A549 (cell line): ENCODE data around the gene FBXO3. TPM values are rescaled to one million over a fixed set of nuclear protein-coding genes. Genes with fewer than 3 reads are reported as not detected.
"Not testable (repeated sequence)": the region's sequence is repeated elsewhere in the genome, so short reads cannot be mapped to it uniquely, and the experiment has no call there.

Experiments used
- ATAC-seq, 2 experiments: fragments of 200-7000 bp in 1 of 2; fragments of >200 bp in 1 of 2; cut with Nextera tagmentation in 1 of 2; cut with Tn5 transposase in 1 of 2; 3 replicates each; pipeline versions ENCODE4 v1.8.0 to v1.9.1; 2018 to 2020; ENCODE audit warnings: mild to moderate bottlenecking in 1 of 2, moderate library complexity in 1 of 2
- CTCF ChIA-PET: fragments of 300-600 bp; sonication (Branson Sonifier 250); formaldehyde crosslinking; extraction: SDS; loops from one replicate; lab custom pipeline; 2021; ENCODE audit warnings: antibody characterized with exemption, inconsistent platforms; lab: Yijun Ruan, JAX
- POLR2A ChIA-PET: fragments of 350-600 bp; formaldehyde crosslinking; extraction: SDS; loops from one replicate; lab custom pipeline; 2021; ENCODE audit warnings: antibody characterized with exemption, inconsistent platforms; lab: Yijun Ruan, JAX
- DNase-seq, 2 experiments: peaks; one replicate each; pipeline versions ENCODE4 v3.0.0 to v3.0.0-alpha.2; 2011 to 2016; ENCODE audit warnings: low read depth in 1 of 2, low spot score in 1 of 2
- FAIRE-seq: peaks from 2 replicates; lab custom pipeline; 2011; peaks lifted over from hg19 to GRCh38; lab: Jason Lieb, UNC
- H3K27ac ChIP-seq, 2 experiments: fragments of >200 bp; sonication (Bioruptor Twin); formaldehyde crosslinking; 3 replicates each; pipeline ENCODE4 v1.5.1; 2016 to 2017
- H3K4me1 ChIP-seq: fragments of >200 bp; sonication (Bioruptor Twin); formaldehyde crosslinking; 3 replicates; pipeline ENCODE4 v1.6.1; 2016
- H3K4me2 ChIP-seq: fragments of >200 bp; sonication (Bioruptor Twin); formaldehyde crosslinking; 3 replicates; pipeline ENCODE4 v1.6.1; 2016
- H3K4me3 ChIP-seq: fragments of >200 bp; sonication (Bioruptor Twin); formaldehyde crosslinking; 3 replicates; pipeline ENCODE4 v1.5.1; 2016
- H3K9me3 ChIP-seq: fragments of >200 bp; sonication (Bioruptor Twin); formaldehyde crosslinking; 3 replicates; pipeline ENCODE4 v1.6.1; 2016
- CEBPB ChIP-seq, 2 experiments: fragments of >200 bp in 1 of 2; sonication (Bioruptor Twin) in 1 of 2; formaldehyde crosslinking in 1 of 2; IDR thresholded peaks; 2 replicates each; pipeline ENCODE4 v1.6.1; 2012 to 2016
- CHD2 ChIP-seq: fragments of 150-350 bp; IDR thresholded peaks from 2 replicates; pipeline ENCODE4 v1.6.1; 2014; ENCODE audit warnings: low read length; ENCODE audit not compliant: partially characterized antibody
- CHD4 ChIP-seq: fragments of 200-600 bp; sonication (generic); IDR thresholded peaks from 2 replicates; pipeline ENCODE4 v1.6.1; 2016; ENCODE audit warnings: antibody characterized with exemption, mild to moderate bottlenecking, borderline replicate concordance
- EHMT2 ChIP-seq: fragments of 200-600 bp; sonication (generic); IDR thresholded peaks from 2 replicates; pipeline ENCODE4 v1.6.1; 2016; ENCODE audit warnings: antibody characterized with exemption, low read depth, mild to moderate bottlenecking, moderate library complexity
- EP300 ChIP-seq, 2 experiments: fragments of >200 bp; sonication (Bioruptor Twin); formaldehyde crosslinking; IDR thresholded peaks; 2 replicates in 1 of 2; 3 replicates in 1 of 2; pipeline ENCODE4 v1.6.1; 2016 to 2017
- FOSB ChIP-seq: fragments of 250-450 bp; sonication (Bioruptor Pico); IDR thresholded peaks from 2 replicates; pipeline ENCODE4 v1.5.0; 2020; ENCODE audit warnings: mild to moderate bottlenecking, moderate library complexity
- HDAC2 ChIP-seq: fragments of 200-600 bp; sonication (generic); IDR thresholded peaks from 2 replicates; pipeline ENCODE4 v1.6.1; 2016
- JUN ChIP-seq, 2 experiments: fragments of >200 bp; sonication (Bioruptor Twin); formaldehyde crosslinking; IDR thresholded peaks; 2 replicates in 1 of 2; 3 replicates in 1 of 2; pipeline ENCODE4 v1.6.1; 2016 to 2017
- JUNB ChIP-seq: fragments of >200 bp; sonication (Bioruptor Twin); formaldehyde crosslinking; IDR thresholded peaks from 2 replicates; pipeline ENCODE4 v1.6.1; 2016
- KDM5A ChIP-seq: fragments of 200-600 bp; sonication (generic); IDR thresholded peaks from 2 replicates; pipeline ENCODE4 v1.6.1; 2016; ENCODE audit warnings: antibody characterized with exemption, mild to moderate bottlenecking
- PHF8 ChIP-seq: fragments of 200-600 bp; sonication (generic); IDR thresholded peaks from 2 replicates; pipeline ENCODE4 v1.6.1; 2016; ENCODE audit warnings: low read depth, mild to moderate bottlenecking, antibody characterized with exemption, moderate library complexity, borderline replicate concordance
- POLR2A ChIP-seq: IDR thresholded peaks from 2 replicates; pipeline ENCODE4 v1.6.1; 2012; ENCODE audit warnings: mild to moderate bottlenecking, low read length
- POLR2AphosphoS2 ChIP-seq: conservative IDR thresholded peaks from 2 replicates; pipeline ENCODE4 v1.6.1; 2012; ENCODE audit warnings: low read length, improper control_type of control experiment, inconsistent platforms
- RARB ChIP-seq: fragments of 250-450 bp; sonication (Bioruptor Pico); IDR thresholded peaks from 2 replicates; pipeline ENCODE4 v1.8.0; 2021; ENCODE audit warnings: mild to moderate bottlenecking, moderate library complexity
- REST ChIP-seq: fragments of 200-600 bp; sonication (generic); IDR thresholded peaks from 2 replicates; pipeline ENCODE4 v1.6.1; 2016; ENCODE audit warnings: antibody characterized with exemption, mild to moderate bottlenecking, moderate library complexity
- SREBF2 ChIP-seq: fragments of 450-650 bp; IDR thresholded peaks from 2 replicates; pipeline ENCODE4 v1.6.1; 2014; ENCODE audit warnings: mild to moderate bottlenecking, moderate library complexity
- TFCP2L1 ChIP-seq: fragments of 250-450 bp; sonication (Bioruptor Pico); IDR thresholded peaks from 2 replicates; pipeline ENCODE4 v1.5.0; 2021; ENCODE audit warnings: mild to moderate bottlenecking
- USF2 ChIP-seq: fragments of 450-650 bp; IDR thresholded peaks from 2 replicates; pipeline ENCODE4 v1.6.1; 2014; ENCODE audit warnings: antibody characterized with exemption
- ZFP36 ChIP-seq: fragments of 450-650 bp; IDR thresholded peaks from 2 replicates; pipeline ENCODE4 v1.6.1; 2014; ENCODE audit warnings: borderline replicate concordance; ENCODE audit not compliant: partially characterized antibody
- ZSCAN20 ChIP-seq: fragments of 250-450 bp; sonication (Bioruptor Pico); IDR thresholded peaks from 2 replicates; pipeline ENCODE4 v1.8.0; 2022; ENCODE audit warnings: mild to moderate bottlenecking, moderate library complexity
- WGBS: methylation state at CpG from one replicate; pipeline ENCODE4 v1.1.6; 2017; ENCODE audit errors: missing lambda C conversion rate; 5-methylcytosine and 5-hydroxymethylcytosine counted together
- polyA minus RNA-seq: library from RNA; depleted of rRNA, polyadenylated mRNA; stranded (reverse); fragments of >200 nt; gene quantifications from 2 replicates; pipeline ENCODE4 v1.2.3, GENCODE V29; 2011; rRNA and poly(A)+ RNA removed
- polyA plus RNA-seq, 4 experiments: library from polyadenylated mRNA; depleted of rRNA in 3 of 4; stranded (reverse); fragments of >200 nt; fragmentation: RNase III in 1 of 4; extraction: RNeasy Plus Mini Kit Qiagen cat#74134 plus additional on column Dnase treatment in 1 of 4; gene quantifications; 2 replicates in 3 of 4; 3 replicates in 1 of 4; pipeline ENCODE4 v1.2.3, GENCODE V29; 2011 to 2017

The FBXO3 gene
- polyA plus RNA-seq (2011; rRNA removed) (38.1 and 42.6 TPM in 2 replicates), polyA plus RNA-seq (2017; fragmentation: RNase III; extraction: RNeasy Plus Mini Kit Qiagen cat#74134 plus additional on column Dnase treatment) (21.1 to 23.0 TPM (median 22.5 TPM) in 3 replicates), polyA minus RNA-seq (22.0 and 22.9 TPM in 2 replicates)
- polyA plus RNA-seq (2012; cell fraction: cytosol; rRNA removed), result 11.2 and 14.2 TPM in 2 replicates
- polyA plus RNA-seq (2012; cell fraction: nucleus; rRNA removed), result 6.9 and 10.0 TPM in 2 replicates

- WGBS, result 1% methylated on average over 15 of the region's 64 CpGs
- ATAC-seq, result peak; percentile 88 to 90
- Histone ChIP-seq H3K4me1 (peaks cover 33% of the 10 kb centered on the region), H3K4me3 (peak within 1 kb of the TSS; percentile 90), H3K4me2 (peak within 1 kb of the TSS; percentile 91), H3K27ac (peak within 1 kb of the TSS; percentile 83 to 90), H3K9me3 (no peaks in the 10 kb centered on the region)
- CTCF ChIA-PET, result interaction anchor here (0.8 to 4.4 kb wide), 4 partner anchors 31 to 231 kb away, joined by 3 to 19 read pairs (median 5); no protein-coding TSS in a partner anchor
- peak; percentile 79 to 88 for DNase-seq
- no peak for FAIRE-seq
- POLR2A ChIA-PET, result interaction anchor here (0.5 to 0.6 kb wide), 3 partner anchors 13 to 29 kb away, joined by 3 read pairs; no protein-coding TSS in a partner anchor
- TF ChIP-seq RARB (CRISPR knock-in tag), result no peak
- no peak for TF ChIP-seq CHD4
- TF ChIP-seq KDM5A, result peak; percentile 73
- no peak for TF ChIP-seq CHD2
- TF ChIP-seq TFCP2L1 (CRISPR knock-in tag), result no peak
- no peak for TF ChIP-seq FOSB (CRISPR knock-in tag)
- no peak for TF ChIP-seq HDAC2
- no peak for TF ChIP-seq EP300 (IDR thresholded peaks at IDR 0.05)
- peak in 1 of 2 experiments; percentile 50; a peak in 1 of 5 replicates for TF ChIP-seq JUN (IDR thresholded peaks at IDR 0.05)
- TF ChIP-seq USF2, result no peak
- no peak for TF ChIP-seq JUNB
- peak; percentile 68 for TF ChIP-seq PHF8
- TF ChIP-seq REST, result no peak
- TF ChIP-seq SREBF2, result no peak
- no peak for TF ChIP-seq EHMT2
- TF ChIP-seq CEBPB (IDR thresholded peaks at IDR 0.05), result peak in 1 of 2 experiments; percentile 27; a peak in 2 of 4 replicates
- no peak for TF ChIP-seq POLR2AphosphoS2
- no peak for TF ChIP-seq ZSCAN20
- peak; percentile 80 for TF ChIP-seq POLR2A
- no peak for TF ChIP-seq ZFP36
These were observed at the start of gene FBXO3 for GRCh38 chr11:33773987-33774735. FBXO3 (minus strand) TSS chr11:33774520; CDS start chr11:33774497, 23 bp downstream.

- H3K27ac ChIP-seq, DNase-seq, FAIRE-seq, H3K4me1 ChIP-seq, H3K4me3 ChIP-seq, H3K9me3 ChIP-seq, POLR2A ChIA-PET, ATAC-seq, H3K4me2 ChIP-seq: not testable (repeated sequence)
- WGBS, result 26% methylated on average over 3 of the region's 3 CpGs
- CTCF ChIA-PET, result interaction anchor here (1.2 to 2.8 kb wide), 3 partner anchors 12 to 148 kb away, joined by 4 to 10 read pairs (median 5); no protein-coding TSS in a partner anchor
These were observed 48.7 kb upstream of the FBXO3 start for GRCh38 chr11:33822981-33823380.
